NB4 (cell line): ENCODE results near the gene CTIF.

Experiments
- POLR2A ChIP-seq: IDR thresholded peaks from 2 replicates; pipeline ENCODE4 v1.6.1; 2011; ENCODE audit warnings: mild to moderate bottlenecking; ENCODE audit not compliant: insufficient read length; ENCODE audit errors: extremely low read depth
- TF ChIP-seq, protein P1 (sequence below): IDR thresholded peaks from one replicate; pipeline ENCODE4 v1.5.1; 2012; ENCODE audit warnings: low read depth, low read length
- TF ChIP-seq, protein P2 (sequence below): IDR thresholded peaks from 2 replicates; pipeline ENCODE4 v1.6.1; 2011; ENCODE audit warnings: low read depth, low read length

DNA sequence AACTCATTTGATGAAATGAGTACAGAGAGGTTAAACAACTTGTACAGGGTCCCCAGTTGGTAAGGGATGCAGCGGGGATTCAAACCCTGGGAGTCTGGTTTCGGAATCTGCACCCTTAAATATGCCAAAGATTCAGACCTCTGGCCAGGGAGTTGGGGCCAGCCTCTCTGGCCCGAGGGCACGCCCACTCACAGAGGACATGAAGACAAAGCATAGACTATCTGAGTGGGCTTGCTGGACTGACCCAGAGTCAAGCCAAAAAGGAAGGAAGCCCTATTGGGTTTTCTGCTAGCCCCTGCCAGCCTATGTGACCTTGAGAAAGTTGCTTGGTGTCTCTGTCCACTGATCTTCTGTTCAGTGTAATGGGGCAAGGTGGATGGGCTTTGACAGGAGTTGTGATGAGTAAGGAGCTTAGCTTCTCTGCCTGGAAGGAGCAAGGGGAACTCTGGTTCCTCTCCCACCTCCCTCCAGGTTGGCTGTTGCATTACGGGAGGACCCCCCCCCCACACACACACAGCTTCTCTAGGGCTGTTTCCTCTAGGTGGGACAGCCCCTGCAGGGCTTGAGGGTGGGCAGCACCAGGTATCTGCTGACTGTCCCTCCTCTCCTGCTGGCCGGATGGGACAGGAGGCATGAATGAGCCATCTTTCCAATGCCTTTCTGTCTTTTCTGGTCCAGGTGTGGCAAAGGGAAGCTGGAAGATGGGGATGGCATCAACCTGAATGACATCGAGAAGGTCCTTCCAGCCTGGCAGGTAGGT lies 131.3 kb downstream of the CTIF start:
- TF ChIP-seq, protein P1, sequence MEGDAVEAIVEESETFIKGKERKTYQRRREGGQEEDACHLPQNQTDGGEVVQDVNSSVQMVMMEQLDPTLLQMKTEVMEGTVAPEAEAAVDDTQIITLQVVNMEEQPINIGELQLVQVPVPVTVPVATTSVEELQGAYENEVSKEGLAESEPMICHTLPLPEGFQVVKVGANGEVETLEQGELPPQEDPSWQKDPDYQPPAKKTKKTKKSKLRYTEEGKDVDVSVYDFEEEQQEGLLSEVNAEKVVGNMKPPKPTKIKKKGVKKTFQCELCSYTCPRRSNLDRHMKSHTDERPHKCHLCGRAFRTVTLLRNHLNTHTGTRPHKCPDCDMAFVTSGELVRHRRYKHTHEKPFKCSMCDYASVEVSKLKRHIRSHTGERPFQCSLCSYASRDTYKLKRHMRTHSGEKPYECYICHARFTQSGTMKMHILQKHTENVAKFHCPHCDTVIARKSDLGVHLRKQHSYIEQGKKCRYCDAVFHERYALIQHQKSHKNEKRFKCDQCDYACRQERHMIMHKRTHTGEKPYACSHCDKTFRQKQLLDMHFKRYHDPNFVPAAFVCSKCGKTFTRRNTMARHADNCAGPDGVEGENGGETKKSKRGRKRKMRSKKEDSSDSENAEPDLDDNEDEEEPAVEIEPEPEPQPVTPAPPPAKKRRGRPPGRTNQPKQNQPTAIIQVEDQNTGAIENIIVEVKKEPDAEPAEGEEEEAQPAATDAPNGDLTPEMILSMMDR = no peak
- TF ChIP-seq POLR2A = no peak
- TF ChIP-seq, protein P2, sequence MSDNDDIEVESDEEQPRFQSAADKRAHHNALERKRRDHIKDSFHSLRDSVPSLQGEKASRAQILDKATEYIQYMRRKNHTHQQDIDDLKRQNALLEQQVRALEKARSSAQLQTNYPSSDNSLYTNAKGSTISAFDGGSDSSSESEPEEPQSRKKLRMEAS = no peak
